Left lobe of liver (tissue), 1 donor: ENCODE measurements around the gene RESF1. TPM values are rescaled to one million over a fixed set of nuclear protein-coding genes. Genes with fewer than 3 reads are reported as not detected.

Source experiments
- total RNA-seq: library from RNA; stranded (reverse); gene quantifications from one replicate; pipeline ENCODE4 v1.2.1, GENCODE V29; 2021
- donor health status: DM: no; HTN: yes; CAD: no.

RESF1 gene
- total RNA-seq, 1 donor from 2014 or later, result 27.3 TPM

Other genes with a start within 250 kb of the RESF1 start
- gene AMN1, start 230.4 kb upstream of the RESF1 start, total RNA-seq, result 1.6 TPM
- 0.91 TPM for gene BICD1, start 147.4 kb downstream of the RESF1 start, total RNA-seq